Fibroblast of the aortic adventitia (primary cell): ENCODE data around the gene TFDP3. TPM values are rescaled to one million over a fixed set of nuclear protein-coding genes. Genes with fewer than 3 reads are reported as not detected.

Experiments
- DNase-seq: peaks from one replicate; pipeline ENCODE4 v3.0.0-alpha.2; 2010; ENCODE audit warnings: low read depth
- H3K4me3 ChIP-seq: 2 replicates; pipeline ENCODE4 v1.5.1; 2011; ENCODE audit warnings: low read depth, mild to moderate bottlenecking, control low read depth, low read length, moderate library complexity
- CTCF ChIP-seq: IDR thresholded peaks from 2 replicates; pipeline ENCODE4 v1.5.1; 2011; ENCODE audit warnings: mild to moderate bottlenecking, low read length, control low read depth, inconsistent platforms; ENCODE audit not compliant: insufficient read depth
- total RNA-seq: library from RNA; depleted of rRNA; stranded (reverse); fragments of >200 nt; gene quantifications from 2 replicates; pipeline ENCODE4 v1.2.3, GENCODE V29; 2012; ENCODE audit warnings: low replicate concordance

Gene TFDP3
- total RNA-seq, 1 donor, result not detected

GRCh38 chrX:133229361-133229760 is 11.2 kb upstream of the TFDP3 start:
- no peak for DNase-seq
- no peak overlapping the region for H3K4me3 ChIP-seq
- TF ChIP-seq CTCF, result no peak

- H3K4me3 ChIP-seq, result no peak overlapping the region
- no peak for TF ChIP-seq CTCF
- DNase-seq, result no peak
Measured at GRCh38 chrX:133215747-133216146, 2.4 kb downstream of the TFDP3 start.

- TF ChIP-seq CTCF, result no peak
- H3K4me3 ChIP-seq, result no peak overlapping the region
- DNase-seq, result no peak
Measured at GRCh38 chrX:133215017-133215416, 3.1 kb downstream of the TFDP3 start.

GRCh38 chrX:133214301-133214700 is 3.9 kb downstream of the TFDP3 start:
- TF ChIP-seq CTCF, result no peak
- H3K4me3 ChIP-seq, result no peak overlapping the region
- DNase-seq, result no peak

GRCh38 chrX:133213117-133213516 is 5.0 kb downstream of the TFDP3 start:
- no peak for TF ChIP-seq CTCF
- DNase-seq, result no peak
- no peak overlapping the region for H3K4me3 ChIP-seq

GRCh38 chrX:133207751-133208150 is 10.4 kb downstream of the TFDP3 start:
- TF ChIP-seq CTCF, result no peak
- no peak for DNase-seq

GRCh38 chrX:133191739-133192039 is 26.5 kb downstream of the TFDP3 start:
- no peak for DNase-seq
- no peak overlapping the region for H3K4me3 ChIP-seq

More at GRCh38 chrX:133207751-133208150, 10.4 kb downstream of the TFDP3 start:
- H3K4me3 ChIP-seq, result no peak overlapping the region

More at GRCh38 chrX:133191739-133192039, 26.5 kb downstream of the TFDP3 start:
- no peak for TF ChIP-seq CTCF
